ENCODE results near the gene SGMS1. TPM values are rescaled to one million over a fixed set of nuclear protein-coding genes. Genes with fewer than 3 reads are reported as not detected.

Gene SGMS1
- total and polyA plus RNA-seq, 10 donors = 5.9 to 84.3 (median 34.6) TPM

- intact Hi-C loops (cut with DNase I; ENCODE audit: low total_unique reads) = loop anchor here (5.0 to 10.0 kb wide), 2 partner anchors 65 to 203 kb away; no protein-coding TSS in a partner anchor
- no peak overlapping the region for H3K27ac ChIP-seq
- H3K9me3 ChIP-seq = no peaks in the 10 kb centered on the region
- H3K4me3 ChIP-seq = no peak overlapping the region
- no peak for TF ChIP-seq CTCF (IDR thresholded peaks at IDR 0.05 in 8 of 11, conservative IDR thresholded peaks at IDR 0.05 in 3 of 11)
- no peak for TF ChIP-seq POLR2AphosphoS5 (IDR thresholded peaks at IDR 0.05)
- no peak for TF ChIP-seq POLR2A (IDR thresholded peaks at IDR 0.05)
- H3K4me1 ChIP-seq = peaks cover 24 to 76% (median 40%) of the 10 kb centered on the region in 6 donors
- no peaks in the 10 kb centered on the region for H3K27me3 ChIP-seq (replicated peaks in 1 of 7)
- no peak for DNase-seq
- H3K36me3 ChIP-seq = no peaks in the 10 kb centered on the region
- WGBS, 5 donors = 93 to 100% (median 98%) methylated on average over 2 of the region's 2 CpGs
Measured at GRCh38 chr10:50619882-50620281, 3.9 kb downstream of the SGMS1 start.

GRCh38 chr10:50619166-50619565 is 4.6 kb downstream of the SGMS1 start:
- Histone ChIP-seq H3K9me3 (no peaks in the 10 kb centered on the region), H3K4me1 (peaks cover 24 to 83% (median 38%) of the 10 kb centered on the region in 6 donors), H3K4me3 (no peak overlapping the region), H3K27ac (no peak overlapping the region), H3K27me3 (replicated peaks in 1 of 7) (no peaks in the 10 kb centered on the region), H3K36me3 (no peaks in the 10 kb centered on the region)
- intact Hi-C loops (cut with DNase I; ENCODE audit: low total_unique reads) = loop anchor here (10.0 kb wide), 1 partner anchor 64 kb away; no protein-coding TSS in a partner anchor
- DNase-seq = no peak
- whole genome bisulfite sequencing, 5 donors = 71 to 96% (median 89%) methylated on average over 1 of the region's 1 CpG
- TF ChIP-seq CTCF (IDR thresholded peaks at IDR 0.05 in 8 of 11, conservative IDR thresholded peaks at IDR 0.05 in 3 of 11) (no peak), POLR2A (IDR thresholded peaks at IDR 0.05) (no peak), POLR2AphosphoS5 (IDR thresholded peaks at IDR 0.05) (no peak)

- intact Hi-C loops (cut with DNase I; ENCODE audit: low total_unique reads) = loop anchor here (10.0 kb wide), 1 partner anchor 64 kb away; no protein-coding TSS in a partner anchor
- H3K27me3 ChIP-seq (replicated peaks in 1 of 7) = no peaks in the 10 kb centered on the region
- no peak for DNase-seq
- H3K36me3 ChIP-seq = no peaks in the 10 kb centered on the region
- H3K9me3 ChIP-seq = no peaks in the 10 kb centered on the region
- H3K27ac ChIP-seq = no peak overlapping the region
- no peak for TF ChIP-seq CTCF (IDR thresholded peaks at IDR 0.05 in 8 of 11, conservative IDR thresholded peaks at IDR 0.05 in 3 of 11)
- no peak for TF ChIP-seq POLR2A (IDR thresholded peaks at IDR 0.05)
- no peak for TF ChIP-seq POLR2AphosphoS5 (IDR thresholded peaks at IDR 0.05)
- peaks cover 24 to 89% (median 41%) of the 10 kb centered on the region in 6 donors for H3K4me1 ChIP-seq
- no peak overlapping the region for H3K4me3 ChIP-seq
- WGBS, 5 donors = 66 to 83% (median 78%) methylated on average over 3 of the region's 3 CpGs
Measured at GRCh38 chr10:50618624-50619023, 5.1 kb downstream of the SGMS1 start.

GRCh38 chr10:50615658-50616057 is 8.1 kb downstream of the SGMS1 start:
- intact Hi-C loops (cut with DNase I; ENCODE audit: low total_unique reads) = loop anchor here (10.0 kb wide), 1 partner anchor 61 kb away; no protein-coding TSS in a partner anchor
- 87 to 98% (median 92%) methylated on average over 2 of the region's 2 CpGs for WGBS, 5 donors
- H3K27ac ChIP-seq = no peak overlapping the region

More at GRCh38 chr10:50615658-50616057, 8.1 kb downstream of the SGMS1 start:
- peaks cover 11 to 92% (median 33%) of the 10 kb centered on the region in 6 donors for H3K4me1 ChIP-seq
- no peaks in the 10 kb centered on the region for H3K27me3 ChIP-seq (replicated peaks in 1 of 7)
- DNase-seq = no peak
- H3K36me3 ChIP-seq = no peaks in the 10 kb centered on the region
- H3K4me3 ChIP-seq = no peak overlapping the region
- TF ChIP-seq CTCF (IDR thresholded peaks at IDR 0.05 in 8 of 11, conservative IDR thresholded peaks at IDR 0.05 in 3 of 11) (no peak), POLR2AphosphoS5 (IDR thresholded peaks at IDR 0.05) (no peak), POLR2A (IDR thresholded peaks at IDR 0.05) (no peak)
- no peaks in the 10 kb centered on the region for H3K9me3 ChIP-seq
